GM18861 (cell line): Measurements from ENCODE around the gene UNC5B.

Experiments
- ATAC-seq: cut with Tn5 transposase; IDR thresholded peaks from one replicate; pipeline ENCODE4 v1.9.1; 2021; ENCODE audit not compliant: unreplicated experiment

UNC5B gene

GRCh38 chr10:71314028-71314693, 101.8 kb downstream of the UNC5B start:
- no peak for ATAC-seq

- ATAC-seq, result no peak
Measured at GRCh38 chr10:71314694-71315225, 102.4 kb downstream of the UNC5B start.

- ATAC-seq, result no peak
Measured at GRCh38 chr10:71316056-71316785, 103.9 kb downstream of the UNC5B start.

GRCh38 chr10:71316786-71317160, 104.4 kb downstream of the UNC5B start:
- no peak for ATAC-seq

- no peak for ATAC-seq
Measured at GRCh38 chr10:71317739-71318138, 105.4 kb downstream of the UNC5B start.

- ATAC-seq, result peak; percentile 51
Measured at GRCh38 chr10:71319042-71319799, 106.9 kb downstream of the UNC5B start, which contains the start of gene SLC29A3. Gene SLC29A3, plus strand, starts transcription at chr10:71319259. Its CDS starts 51 bp downstream, at chr10:71319310.

- ATAC-seq, result no peak
Measured at GRCh38 chr10:71319800-71320392, 107.5 kb downstream of the UNC5B start.

GRCh38 chr10:71320592-71320991, 108.2 kb downstream of the UNC5B start:
- no peak for ATAC-seq

- ATAC-seq, result no peak
Measured at GRCh38 chr10:71321386-71321785, 109.0 kb downstream of the UNC5B start.

- no peak for ATAC-seq
Measured at GRCh38 chr10:71323407-71323806, 111.0 kb downstream of the UNC5B start.

GRCh38 chr10:71324743-71325142, 112.4 kb downstream of the UNC5B start:
- no peak for ATAC-seq

GRCh38 chr10:71325267-71325666, 112.9 kb downstream of the UNC5B start:
- no peak for ATAC-seq

- no peak for ATAC-seq
Measured at GRCh38 chr10:71326464-71326881, 114.1 kb downstream of the UNC5B start.

GRCh38 chr10:71330789-71331404, 118.5 kb downstream of the UNC5B start:
- no peak for ATAC-seq

- ATAC-seq, result no peak
Measured at GRCh38 chr10:71331736-71332135, 119.4 kb downstream of the UNC5B start.

GRCh38 chr10:71332466-71332865, 120.1 kb downstream of the UNC5B start:
- ATAC-seq, result no peak

GRCh38 chr10:71333129-71333887, 120.9 kb downstream of the UNC5B start:
- ATAC-seq, result peak; percentile 46

- no peak for ATAC-seq
Measured at GRCh38 chr10:71334221-71334791, 121.9 kb downstream of the UNC5B start.

- no peak for ATAC-seq
Measured at GRCh38 chr10:71335173-71335708, 122.9 kb downstream of the UNC5B start.
